Activated naive CD4-positive, alpha-beta T cell treated with anti-CD3 and anti-CD28 coated beads, Interleukin-2, amount 50 U/mL, for 72 hours (primary cell): ENCODE results near the gene TIMP2. TPM values are rescaled to one million over a fixed set of nuclear protein-coding genes. Genes with fewer than 3 reads are reported as not detected.

ENCODE experiments used
- ATAC-seq, 2 donors: fragments of 150-1000 bp; cut with Tn5 transposase; 2 replicates each; pipeline ENCODE4 v1.10.0; 2021; ENCODE audit warnings: mild to moderate bottlenecking in 2 of 2, moderate library complexity in 2 of 2
- DNase-seq, 2 donors: peaks; one replicate each; pipeline ENCODE4 v3.0.0; 2021 to 2022; ENCODE audit warnings: low spot score in 2 of 2
- H3K27ac Mint-ChIP-seq, 2 donors: one replicate each; pipeline ENCODE4 v1.8.0; 2022; ENCODE audit warnings: mild to moderate bottlenecking in 2 of 2, mixed read lengths in 2 of 2
- H3K36me3 Mint-ChIP-seq, 2 donors: one replicate each; pipeline ENCODE4 v1.8.0; 2022; ENCODE audit warnings: mixed read lengths in 2 of 2
- H3K9me3 Mint-ChIP-seq, 2 donors: one replicate each; pipeline ENCODE4 v1.8.0; 2022; ENCODE audit warnings: mixed read lengths in 2 of 2
- total RNA-seq, 2 donors: library from RNA; stranded (reverse); gene quantifications; one replicate each; pipeline ENCODE4 v1.2.3, GENCODE V29; 2022

The TIMP2 gene
- total RNA-seq, 2 donors from 2014 or later = 1.1 TPM

GRCh38 chr17:78826836-78827509, 98.2 kb downstream of the TIMP2 start:
- no peak for DNase-seq
- no peaks in the 10 kb centered on the region for H3K9me3 Mint-ChIP-seq
- ATAC-seq = no peak

GRCh38 chr17:78826421-78826820, 98.8 kb downstream of the TIMP2 start:
- Mint-ChIP-seq H3K9me3 (no peaks in the 10 kb centered on the region), H3K36me3 (peaks cover 28 to 31% of the 10 kb centered on the region in 2 donors), H3K27ac (no peak overlapping the region)
- ATAC-seq = no peak
- DNase-seq = no peak

More at GRCh38 chr17:78826836-78827509, 98.2 kb downstream of the TIMP2 start:
- Mint-ChIP-seq H3K36me3 (peaks cover 28 to 29% of the 10 kb centered on the region in 2 donors), H3K27ac (no peak overlapping the region)

- DNase-seq (no peak), ATAC-seq (no peak)
- peak overlapping the region in 1 of 2 donors; percentile 93 for H3K27ac Mint-ChIP-seq
- H3K36me3 Mint-ChIP-seq = peaks cover 28 to 31% of the 10 kb centered on the region in 2 donors
- H3K9me3 Mint-ChIP-seq = no peaks in the 10 kb centered on the region
These were observed 99.5 kb downstream of the TIMP2 start for GRCh38 chr17:78825696-78826095.

GRCh38 chr17:78824240-78824639, 100.9 kb downstream of the TIMP2 start:
- Mint-ChIP-seq H3K27ac (peak overlapping the region; percentile 28 to 80), H3K9me3 (no peaks in the 10 kb centered on the region), H3K36me3 (peaks cover 25 to 41% of the 10 kb centered on the region in 2 donors)
- DNase-seq = no peak
- ATAC-seq = no peak

- DNase-seq (no peak), ATAC-seq (no peak)
- Mint-ChIP-seq H3K36me3 (peaks cover 32 to 45% of the 10 kb centered on the region in 2 donors), H3K27ac (peak overlapping the region; percentile 28 to 93), H3K9me3 (no peaks in the 10 kb centered on the region)
These were observed 101.7 kb downstream of the TIMP2 start for GRCh38 chr17:78823282-78824046.

- DNase-seq = no peak
- no peak for ATAC-seq
- peak overlapping the region; percentile 4 to 84 for H3K27ac Mint-ChIP-seq
- H3K9me3 Mint-ChIP-seq = no peaks in the 10 kb centered on the region
- H3K36me3 Mint-ChIP-seq = peaks cover 29 to 42% of the 10 kb centered on the region in 2 donors
These were observed 102.6 kb downstream of the TIMP2 start for GRCh38 chr17:78822552-78822951.

GRCh38 chr17:78821961-78822360, 103.2 kb downstream of the TIMP2 start:
- peak overlapping the region in 1 of 2 donors; percentile 74 for H3K27ac Mint-ChIP-seq
- peaks cover 34 to 43% of the 10 kb centered on the region in 2 donors for H3K36me3 Mint-ChIP-seq
- H3K9me3 Mint-ChIP-seq = no peaks in the 10 kb centered on the region

GRCh38 chr17:78820841-78821240, 104.3 kb downstream of the TIMP2 start:
- peaks cover 37 to 48% of the 10 kb centered on the region in 2 donors for H3K36me3 Mint-ChIP-seq

More at GRCh38 chr17:78821961-78822360, 103.2 kb downstream of the TIMP2 start:
- no peak for ATAC-seq
- DNase-seq = no peak

GRCh38 chr17:78819806-78820792, 105.1 kb downstream of the TIMP2 start:
- ATAC-seq = no peak

More at GRCh38 chr17:78820841-78821240, 104.3 kb downstream of the TIMP2 start:
- Mint-ChIP-seq H3K27ac (no peak overlapping the region), H3K9me3 (no peaks in the 10 kb centered on the region)
- ATAC-seq (no peak), DNase-seq (no peak)

GRCh38 chr17:78819402-78819801, 105.8 kb downstream of the TIMP2 start:
- ATAC-seq (no peak), DNase-seq (no peak)
- Mint-ChIP-seq H3K9me3 (no peaks in the 10 kb centered on the region), H3K27ac (peak overlapping the region; percentile 77 to 90), H3K36me3 (peaks cover 31 to 48% of the 10 kb centered on the region in 2 donors)

More at GRCh38 chr17:78819806-78820792, 105.1 kb downstream of the TIMP2 start:
- H3K9me3 Mint-ChIP-seq = no peaks in the 10 kb centered on the region
- peaks cover 31 to 48% of the 10 kb centered on the region in 2 donors for H3K36me3 Mint-ChIP-seq
- no peak for DNase-seq
- peak overlapping the region; percentile 77 to 90 for H3K27ac Mint-ChIP-seq

- peak overlapping the region; percentile 77 to 79 for H3K27ac Mint-ChIP-seq
- no peak for ATAC-seq
- H3K36me3 Mint-ChIP-seq = peaks cover 29 to 44% of the 10 kb centered on the region in 2 donors
- no peaks in the 10 kb centered on the region for H3K9me3 Mint-ChIP-seq
- DNase-seq = no peak
These were observed 106.3 kb downstream of the TIMP2 start for GRCh38 chr17:78818932-78819331.

- ATAC-seq (no peak), DNase-seq (no peak)
- Mint-ChIP-seq H3K36me3 (peaks cover 27 to 37% of the 10 kb centered on the region in 2 donors), H3K9me3 (no peaks in the 10 kb centered on the region), H3K27ac (peak overlapping the region; percentile 77 to 79)
These were observed 106.9 kb downstream of the TIMP2 start for GRCh38 chr17:78818152-78818846.

- DNase-seq (peak in 1 of 2 donors; percentile 36), ATAC-seq (peak; percentile 93 to 96)
- peak overlapping the region; percentile 66 to 92 for H3K27ac Mint-ChIP-seq
- no peaks in the 10 kb centered on the region for H3K9me3 Mint-ChIP-seq
- peaks cover 29 to 30% of the 10 kb centered on the region in 2 donors for H3K36me3 Mint-ChIP-seq
These were observed 108.1 kb downstream of the TIMP2 start for GRCh38 chr17:78817123-78817522.

GRCh38 chr17:78815696-78816095, 109.5 kb downstream of the TIMP2 start:
- Mint-ChIP-seq H3K27ac (no peak overlapping the region), H3K9me3 (no peaks in the 10 kb centered on the region), H3K36me3 (peaks cover 25 to 35% of the 10 kb centered on the region in 2 donors)
- no peak for ATAC-seq
- DNase-seq = no peak

- H3K36me3 Mint-ChIP-seq = peaks cover 13 to 32% of the 10 kb centered on the region in 2 donors
These were observed 112.3 kb downstream of the TIMP2 start for GRCh38 chr17:78812855-78813254.

GRCh38 chr17:78808163-78808562, 117.0 kb downstream of the TIMP2 start:
- ATAC-seq (no peak), DNase-seq (no peak)
- Mint-ChIP-seq H3K36me3 (peaks cover 35 to 41% of the 10 kb centered on the region in 2 donors), H3K9me3 (no peaks in the 10 kb centered on the region), H3K27ac (peak overlapping the region in 1 of 2 donors; percentile 44)

More at GRCh38 chr17:78812855-78813254, 112.3 kb downstream of the TIMP2 start:
- no peak for ATAC-seq
- H3K9me3 Mint-ChIP-seq = no peaks in the 10 kb centered on the region
- peak overlapping the region; percentile 24 to 36 for H3K27ac Mint-ChIP-seq
- no peak for DNase-seq
